ENCODE results near the gene LRRC41. TPM values are rescaled to one million over a fixed set of nuclear protein-coding genes. Genes with fewer than 3 reads are reported as not detected.

Gene LRRC41
- total and polyA plus RNA-seq, 2 of the 13 experiments (the other 11 are each of a cell fraction or from before 2014, with no cell fraction given) = 48.1 to 53.6 TPM

GRCh38 chr1:46334030-46334384, 30.6 kb upstream of the LRRC41 start:
- no peaks in the 10 kb centered on the region for H4K20me1 ChIP-seq (ENCODE audit: insufficient read depth, low read length)
- no peak for FAIRE-seq
- DNase-seq (ENCODE audit: low spot score) = no peak
- no TSS peak for BruUV-seq (replicated peaks)
- H3K36me3 ChIP-seq (replicated peaks in 1 of 2; ENCODE audit: control insufficient read depth in 1 of 2, insufficient read depth in 2 of 2, low read length in 2 of 2) = no peaks in the 10 kb centered on the region
- ChIA-PET CTCF (ENCODE audit: low intra/inter-chr PET ratio, low total read pairs) (interaction anchor here (3.2 kb wide), 1 partner anchor 13 kb away, joined by 47 read pairs; no protein-coding TSS in a partner anchor), POLR2A (interaction anchor here (1.4 to 1.8 kb wide), 2 partner anchors 14 to 30 kb away, joined by 8 to 10 read pairs; partner anchors contain the start of genes LRRC41 and UQCRH)
- H3K9ac ChIP-seq (ENCODE audit: insufficient read depth, low read depth, low read length) = no peak overlapping the region
- H3K4me1 ChIP-seq (ENCODE audit: insufficient read depth, low read length) = peaks cover 18% of the 10 kb centered on the region
- in situ Hi-C loops (cut with HindIII; ENCODE audit: extremely low pct_ligation_motif_present, low pct_unique_long_range_greater_than_20kb) = no loop called here
- no peaks in the 10 kb centered on the region for H3K27me3 ChIP-seq (ENCODE audit: control insufficient read depth in 1 of 2, insufficient read depth in 2 of 2, low read length in 2 of 2)
- H3K79me2 ChIP-seq (ENCODE audit: insufficient read depth, low read length) = no peaks in the 10 kb centered on the region
- intact Hi-C loops (cut with micrococcal nuclease; ENCODE audit: unreplicated experiment) = no loop called here
- no peak overlapping the region for H2AFZ ChIP-seq (ENCODE audit: low read length)
- no peak overlapping the region for H3K4me2 ChIP-seq (ENCODE audit: low read depth, low read length)
- no peaks in the 10 kb centered on the region for H3K9me3 ChIP-seq (ENCODE audit: low read length)
- H3K4me3 ChIP-seq (replicated peaks in 1 of 3; ENCODE audit: insufficient read depth in 1 of 3, low read depth in 2 of 3, low read length in 3 of 3) = no peak overlapping the region
- H3K27ac ChIP-seq (ENCODE audit: extremely low read length, insufficient read depth, low read length) = no peak overlapping the region
- 55% methylated on average over 2 of the region's 2 CpGs for WGBS (ENCODE audit: low lambda C conversion rate)
- ATAC-seq = no peak
- TF ChIP-seq ZNF777 (CRISPR knock-in tag; IDR thresholded peaks at IDR 0.05) (no peak), ZNF280D (CRISPR knock-in tag; IDR thresholded peaks at IDR 0.05) (no peak), PCBP2 (optimal IDR thresholded peaks at IDR 0.05; ENCODE audit: low read depth, low read length, poor library complexity, severe bottlenecking) (no peak), MIXL1 (CRISPR knock-in tag; IDR thresholded peaks at IDR 0.05) (no peak), SSRP1 (CRISPR knock-in tag; IDR thresholded peaks at IDR 0.05) (no peak), ZBTB43 (CRISPR knock-in tag; conservative IDR thresholded peaks at IDR 0.05) (no peak), ZSCAN9 (CRISPR knock-in tag; IDR thresholded peaks at IDR 0.05; ENCODE audit: borderline replicate concordance) (no peak), HIC2 (CRISPR knock-in tag; IDR thresholded peaks at IDR 0.05; ENCODE audit: low read depth) (no peak), POLR2A (IDR thresholded peaks at IDR 0.05; ENCODE audit: insufficient read depth in 1 of 2, low read depth in 2 of 2, low read length in 2 of 2) (no peak), ZNF562 (CRISPR knock-in tag; IDR thresholded peaks at IDR 0.05; ENCODE audit: borderline replicate concordance) (no peak), PHF5A (CRISPR knock-in tag; IDR thresholded peaks at IDR 0.05; ENCODE audit: low read depth, unreplicated experiment) (no peak)
- TF ChIP-seq, protein P1, sequence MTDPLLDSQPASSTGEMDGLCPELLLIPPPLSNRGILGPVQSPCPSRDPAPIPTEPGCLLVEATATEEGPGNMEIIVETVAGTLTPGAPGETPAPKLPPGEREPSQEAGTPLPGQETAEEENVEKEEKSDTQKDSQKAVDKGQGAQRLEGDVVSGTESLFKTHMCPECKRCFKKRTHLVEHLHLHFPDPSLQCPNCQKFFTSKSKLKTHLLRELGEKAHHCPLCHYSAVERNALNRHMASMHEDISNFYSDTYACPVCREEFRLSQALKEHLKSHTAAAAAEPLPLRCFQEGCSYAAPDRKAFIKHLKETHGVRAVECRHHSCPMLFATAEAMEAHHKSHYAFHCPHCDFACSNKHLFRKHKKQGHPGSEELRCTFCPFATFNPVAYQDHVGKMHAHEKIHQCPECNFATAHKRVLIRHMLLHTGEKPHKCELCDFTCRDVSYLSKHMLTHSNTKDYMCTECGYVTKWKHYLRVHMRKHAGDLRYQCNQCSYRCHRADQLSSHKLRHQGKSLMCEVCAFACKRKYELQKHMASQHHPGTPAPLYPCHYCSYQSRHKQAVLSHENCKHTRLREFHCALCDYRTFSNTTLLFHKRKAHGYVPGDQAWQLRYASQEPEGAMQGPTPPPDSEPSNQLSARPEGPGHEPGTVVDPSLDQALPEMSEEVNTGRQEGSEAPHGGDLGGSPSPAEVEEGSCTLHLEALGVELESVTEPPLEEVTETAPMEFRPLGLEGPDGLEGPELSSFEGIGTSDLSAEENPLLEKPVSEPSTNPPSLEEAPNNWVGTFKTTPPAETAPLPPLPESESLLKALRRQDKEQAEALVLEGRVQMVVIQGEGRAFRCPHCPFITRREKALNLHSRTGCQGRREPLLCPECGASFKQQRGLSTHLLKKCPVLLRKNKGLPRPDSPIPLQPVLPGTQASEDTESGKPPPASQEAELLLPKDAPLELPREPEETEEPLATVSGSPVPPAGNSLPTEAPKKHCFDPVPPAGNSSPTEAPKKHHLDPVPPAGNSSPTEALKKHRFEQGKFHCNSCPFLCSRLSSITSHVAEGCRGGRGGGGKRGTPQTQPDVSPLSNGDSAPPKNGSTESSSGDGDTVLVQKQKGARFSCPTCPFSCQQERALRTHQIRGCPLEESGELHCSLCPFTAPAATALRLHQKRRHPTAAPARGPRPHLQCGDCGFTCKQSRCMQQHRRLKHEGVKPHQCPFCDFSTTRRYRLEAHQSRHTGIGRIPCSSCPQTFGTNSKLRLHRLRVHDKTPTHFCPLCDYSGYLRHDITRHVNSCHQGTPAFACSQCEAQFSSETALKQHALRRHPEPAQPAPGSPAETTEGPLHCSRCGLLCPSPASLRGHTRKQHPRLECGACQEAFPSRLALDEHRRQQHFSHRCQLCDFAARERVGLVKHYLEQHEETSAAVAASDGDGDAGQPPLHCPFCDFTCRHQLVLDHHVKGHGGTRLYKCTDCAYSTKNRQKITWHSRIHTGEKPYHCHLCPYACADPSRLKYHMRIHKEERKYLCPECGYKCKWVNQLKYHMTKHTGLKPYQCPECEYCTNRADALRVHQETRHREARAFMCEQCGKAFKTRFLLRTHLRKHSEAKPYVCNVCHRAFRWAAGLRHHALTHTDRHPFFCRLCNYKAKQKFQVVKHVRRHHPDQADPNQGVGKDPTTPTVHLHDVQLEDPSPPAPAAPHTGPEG (CRISPR knock-in tag; IDR thresholded peaks at IDR 0.05) = no peak
